DND-41 (cell line): Measurements from ENCODE around the gene UNK.

Source experiments
- ATAC-seq: fragments of 200-7000 bp; cut with Tn5 transposase; 3 replicates; pipeline ENCODE4 v1.9.1; 2021; ENCODE audit warnings: low read depth; ENCODE audit not compliant: insufficient read depth
- DNase-seq: peaks from one replicate; pipeline ENCODE4 v3.0.0-alpha.2; 2020
- H2AFZ ChIP-seq: 2 replicates; pipeline ENCODE4 v1.6.0; 2012; ENCODE audit warnings: low read depth, low read length
- H3K27ac ChIP-seq: 2 replicates; pipeline ENCODE4 v1.5.1; 2012; ENCODE audit warnings: low read length, inconsistent platforms
- H3K27me3 ChIP-seq: fragments of 200-600 bp; sonication (generic); 2 replicates; pipeline ENCODE4 v1.6.0; 2012; ENCODE audit warnings: low read length, mild to moderate bottlenecking, inconsistent platforms; ENCODE audit not compliant: insufficient read depth, poor library complexity
- H3K36me3 ChIP-seq: 2 replicates; pipeline ENCODE4 v1.5.1; 2012; ENCODE audit warnings: low read length, inconsistent platforms; ENCODE audit not compliant: insufficient read depth
- H3K4me1 ChIP-seq: 2 replicates; pipeline ENCODE4 v1.5.1; 2012; ENCODE audit warnings: mild to moderate bottlenecking, low read length; ENCODE audit not compliant: insufficient read depth
- H3K4me2 ChIP-seq: 2 replicates; pipeline ENCODE4 v1.6.0; 2012; ENCODE audit warnings: mild to moderate bottlenecking, moderate library complexity, low read length, inconsistent platforms; ENCODE audit not compliant: insufficient read depth
- H3K4me3 ChIP-seq, 2 experiments: fragments of 200-600 bp in 1 of 2; shearing (Covaris generic) in 1 of 2; 2 replicates each; pipeline ENCODE4 v1.5.1; 2012 to 2016; ENCODE audit warnings: inconsistent platforms in 2 of 2, low read length in 2 of 2, mild to moderate bottlenecking in 2 of 2, low read depth in 1 of 2, moderate library complexity in 1 of 2
- H3K79me2 ChIP-seq: 2 replicates; pipeline ENCODE4 v1.6.0; 2012; ENCODE audit warnings: low read length, inconsistent platforms; ENCODE audit not compliant: insufficient read depth
- H3K9ac ChIP-seq: 2 replicates; pipeline ENCODE4 v1.6.0; 2012; ENCODE audit warnings: low read depth, mild to moderate bottlenecking, inconsistent platforms, low read length, moderate library complexity
- H3K9me3 ChIP-seq: 2 replicates; pipeline ENCODE4 v1.5.1; 2012; ENCODE audit warnings: low read length, moderate library complexity, mild to moderate bottlenecking, inconsistent platforms; ENCODE audit not compliant: insufficient read depth, severe bottlenecking
- H4K20me1 ChIP-seq: 2 replicates; pipeline ENCODE4 v1.6.0; 2012; ENCODE audit warnings: low read length; ENCODE audit not compliant: insufficient read depth
- CTCF ChIP-seq: IDR thresholded peaks from 2 replicates; pipeline ENCODE4 v1.5.1; 2012; ENCODE audit warnings: borderline replicate concordance, low read length, moderate library complexity, mild to moderate bottlenecking; ENCODE audit not compliant: poor library complexity, severe bottlenecking; ENCODE audit errors: extremely low read depth
- EZH2 ChIP-seq: IDR thresholded peaks from 3 replicates; pipeline ENCODE4 v1.6.1; 2012; ENCODE audit warnings: borderline replicate concordance, low read depth, mild to moderate bottlenecking, moderate library complexity, low read length, inconsistent platforms; ENCODE audit not compliant: severe bottlenecking

The UNK gene

GRCh38 chr17:75815399-75815798 lies 30.8 kb downstream of the UNK start:
- DNase-seq (no peak), ATAC-seq (no peak)
- Histone ChIP-seq H3K27ac (no peak overlapping the region), H3K9me3 (no peaks in the 10 kb centered on the region), H3K4me2 (no peak overlapping the region), H3K9ac (no peak overlapping the region), H4K20me1 (peaks cover 7% of the 10 kb centered on the region), H2AFZ (no peak overlapping the region), H3K4me3 (no peak overlapping the region), H3K4me1 (no peaks in the 10 kb centered on the region), H3K36me3 (peaks cover 98% of the 10 kb centered on the region), H3K27me3 (no peaks in the 10 kb centered on the region), H3K79me2 (0 out of 2 replicates have a peak, but pooled peaks cover 2% of the 10 kb centered on the region)
- no peak for TF ChIP-seq EZH2
- no peak for TF ChIP-seq CTCF

GRCh38 chr17:75816693-75817092 lies 32.1 kb downstream of the UNK start:
- ATAC-seq: no peak
- H3K27ac ChIP-seq: no peak overlapping the region
- H3K9ac ChIP-seq: no peak overlapping the region
- H3K79me2 ChIP-seq: 0 out of 2 replicates have a peak, but pooled peaks cover 2% of the 10 kb centered on the region
- H3K9me3 ChIP-seq: no peaks in the 10 kb centered on the region
- H3K36me3 ChIP-seq: peaks cover 98% of the 10 kb centered on the region
- peaks cover 3% of the 10 kb centered on the region; the same call in 1 of the 2 replicates for H4K20me1 ChIP-seq
- no peak overlapping the region for H3K4me2 ChIP-seq
- H3K4me3 ChIP-seq: no peak overlapping the region
- H2AFZ ChIP-seq: no peak overlapping the region
- no peaks in the 10 kb centered on the region for H3K27me3 ChIP-seq
- no peaks in the 10 kb centered on the region for H3K4me1 ChIP-seq
- TF ChIP-seq EZH2 (no peak), CTCF (no peak)
- no peak for DNase-seq

DNA sequence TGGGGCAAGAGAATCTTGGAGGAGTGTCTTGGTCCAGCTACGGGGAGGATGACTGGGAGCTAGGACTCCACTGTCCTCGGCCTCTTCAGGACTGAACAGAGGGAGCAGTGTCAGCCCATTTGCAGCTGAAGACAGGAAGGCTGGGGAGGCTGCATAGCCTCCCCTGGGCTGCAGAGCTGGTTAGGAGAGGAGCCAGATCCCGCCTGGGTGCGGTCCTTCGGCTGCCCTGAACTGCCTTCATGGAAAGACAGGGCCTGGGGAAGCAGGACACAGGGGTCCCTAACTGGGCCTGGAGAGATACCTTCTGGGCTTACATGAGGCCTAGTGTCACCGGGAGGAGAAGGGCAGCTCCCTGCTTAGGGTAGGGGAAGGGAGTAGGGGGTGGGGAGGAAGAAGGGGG lies 33.0 kb downstream of the UNK start:
- H4K20me1 ChIP-seq: peaks cover 8% of the 10 kb centered on the region; the same call in 1 of the 2 replicates
- no peak for TF ChIP-seq EZH2
- TF ChIP-seq CTCF: no peak
- H3K4me2 ChIP-seq: no peak overlapping the region
- H3K4me1 ChIP-seq: no peaks in the 10 kb centered on the region
- no peak overlapping the region for H3K9ac ChIP-seq
- DNase-seq (no peak), ATAC-seq (no peak)
- no peaks in the 10 kb centered on the region for H3K79me2 ChIP-seq
- no peak overlapping the region for H2AFZ ChIP-seq
- no peaks in the 10 kb centered on the region for H3K9me3 ChIP-seq
- no peak overlapping the region for H3K27ac ChIP-seq
- no peak overlapping the region for H3K4me3 ChIP-seq
- peaks cover 98% of the 10 kb centered on the region for H3K36me3 ChIP-seq
- no peaks in the 10 kb centered on the region for H3K27me3 ChIP-seq

- Histone ChIP-seq H3K4me3 (no peak overlapping the region), H3K4me1 (no peaks in the 10 kb centered on the region), H3K79me2 (no peaks in the 10 kb centered on the region), H3K9ac (no peak overlapping the region), H3K27ac (no peak overlapping the region), H3K36me3 (peaks cover 98% of the 10 kb centered on the region), H4K20me1 (peaks cover 5% of the 10 kb centered on the region; the same call in 1 of the 2 replicates), H2AFZ (no peak overlapping the region), H3K9me3 (no peaks in the 10 kb centered on the region), H3K4me2 (no peak overlapping the region), H3K27me3 (no peaks in the 10 kb centered on the region)
- ATAC-seq (no peak), DNase-seq (no peak)
- TF ChIP-seq CTCF (no peak), EZH2 (no peak)
Measured at GRCh38 chr17:75818326-75818885, 33.8 kb downstream of the UNK start.
